H1 (cell line): ENCODE data around the gene TMEM140. TPM values are rescaled to one million over a fixed set of nuclear protein-coding genes. Genes with fewer than 3 reads are reported as not detected.

Experiments
- CTCF ChIA-PET: fragments of 300-600 bp; sonication (Branson Sonifier 250); formaldehyde crosslinking; loops from one replicate; lab custom pipeline; 2021; ENCODE audit not compliant: partially characterized antibody; lab: Charles Lee
- POLR2A ChIA-PET: fragments of 300-600 bp; sonication (Branson Sonifier 250); formaldehyde crosslinking; loops from one replicate; lab custom pipeline; 2021; ENCODE audit warnings: inconsistent platforms; ENCODE audit not compliant: partially characterized antibody; lab: Charles Lee
- DNase-seq, 2 experiments: peaks; one replicate each; pipeline versions ENCODE4 v3.0.0 to v3.0.0-alpha.2; 2010 to 2022; ENCODE audit warnings: low spot score in 2 of 2, low read depth in 1 of 2, mixed read lengths in 1 of 2
- FAIRE-seq: peaks from 2 replicates; lab custom pipeline; 2011; peaks lifted over from hg19 to GRCh38; lab: Jason Lieb, UNC
- H2AFZ ChIP-seq: 2 replicates; pipeline ENCODE4 v1.8.1; 2012; ENCODE audit warnings: low read length, inconsistent platforms
- H2AK5ac ChIP-seq: 2 replicates; pipeline ENCODE4 v1.6.1; 2013; ENCODE audit warnings: low read depth, low read length
- H2BK120ac ChIP-seq: replicated peaks from 2 replicates; pipeline ENCODE3; 2013; ENCODE audit warnings: low read depth, low read length, inconsistent platforms
- H2BK12ac ChIP-seq: 2 replicates; pipeline ENCODE4 v1.6.1; 2013; ENCODE audit warnings: low read depth, low read length
- H2BK15ac ChIP-seq: 2 replicates; pipeline ENCODE4 v1.6.1; 2013; ENCODE audit warnings: low read length
- H2BK20ac ChIP-seq: 2 replicates; pipeline ENCODE4 v1.6.1; 2013; ENCODE audit warnings: low read length
- H2BK5ac ChIP-seq: 2 replicates; pipeline ENCODE4 v1.6.1; 2013; ENCODE audit warnings: low read depth, low read length
- H3K14ac ChIP-seq: 2 replicates; pipeline ENCODE4 v1.6.1; 2013; ENCODE audit warnings: inconsistent platforms; ENCODE audit not compliant: insufficient read length
- H3K18ac ChIP-seq: 2 replicates; pipeline ENCODE4 v1.6.1; 2013; ENCODE audit warnings: low read length; ENCODE audit errors: extremely low read depth
- H3K23ac ChIP-seq: 2 replicates; pipeline ENCODE4 v1.6.1; 2013; ENCODE audit warnings: inconsistent platforms; ENCODE audit not compliant: insufficient read length
- H3K23me2 ChIP-seq: 2 replicates; pipeline ENCODE4 v1.6.1; 2013; ENCODE audit warnings: low read depth, low read length
- H3K27ac ChIP-seq: 2 replicates; pipeline ENCODE4 v1.6.1; 2011; ENCODE audit warnings: low read depth, low read length, inconsistent platforms
- H3K27me3 ChIP-seq, 4 experiments: replicated peaks in 1 of 4; 1 replicate in 1 of 4; 2 replicates in 3 of 4; pipeline versions ENCODE4 v1.6.1 to v1.8.1; 2011 to 2013; ENCODE audit warnings: low read length in 3 of 4, mild to moderate bottlenecking in 3 of 4, inconsistent platforms in 2 of 4, mixed read lengths in 2 of 4, moderate library complexity in 1 of 4; ENCODE audit not compliant: control insufficient read depth in 3 of 4, insufficient read depth in 3 of 4; ENCODE audit errors: extremely low read depth in 1 of 4
- H3K36me3 ChIP-seq, 4 experiments: 2 replicates each; pipeline versions ENCODE4 v1.6.1 to v1.8.1; 2011 to 2013; ENCODE audit warnings: mild to moderate bottlenecking in 4 of 4, low read length in 3 of 4, moderate library complexity in 2 of 4, control low read depth in 1 of 4, inconsistent platforms in 1 of 4; ENCODE audit not compliant: insufficient read depth in 4 of 4, control insufficient read depth in 2 of 4
- H3K4ac ChIP-seq: replicated peaks from 2 replicates; pipeline ENCODE3; 2013; ENCODE audit warnings: low read length, low read depth, mixed read lengths, inconsistent platforms; ENCODE audit not compliant: insufficient read length
- H3K4me1 ChIP-seq, 4 experiments: replicated peaks in 1 of 4; 1 replicate in 1 of 4; 2 replicates in 3 of 4; pipeline versions ENCODE4 v1.6.1 to v1.8.1; 2011 to 2013; ENCODE audit warnings: low read length in 3 of 4, inconsistent platforms in 2 of 4, mixed read lengths in 1 of 4; ENCODE audit not compliant: insufficient read depth in 4 of 4, control insufficient read depth in 3 of 4
- H3K4me2 ChIP-seq, 2 experiments: 2 replicates each; pipeline versions ENCODE4 v1.6.1 to v1.8.1; 2011 to 2013; ENCODE audit warnings: low read depth in 2 of 2, low read length in 2 of 2, control low read depth in 1 of 2, inconsistent platforms in 1 of 2, mild to moderate bottlenecking in 1 of 2; ENCODE audit not compliant: insufficient read depth in 1 of 2
- H3K4me3 ChIP-seq, 4 experiments: fragments of 200-600, 300-600 bp in 1 of 4; sonication (generic), shearing (Covaris generic), sonication (Bioruptor Twin) in 1 of 4; 2 replicates each; pipeline versions ENCODE4 v1.5.1 to v1.8.1; 2011 to 2016; ENCODE audit warnings: low read length in 4 of 4, low read depth in 3 of 4, control low read depth in 2 of 4, inconsistent platforms in 2 of 4, mild to moderate bottlenecking in 2 of 4, mixed read lengths in 1 of 4, moderate library complexity in 1 of 4; ENCODE audit not compliant: insufficient read depth in 2 of 4; ENCODE audit errors: extremely low read depth in 1 of 4
- H3K56ac ChIP-seq: replicated peaks from 2 replicates; pipeline ENCODE3; 2013; ENCODE audit warnings: low read depth, mild to moderate bottlenecking, mixed read lengths, low read length, inconsistent platforms; ENCODE audit not compliant: insufficient read length
- H3K79me1 ChIP-seq: 2 replicates; pipeline ENCODE4 v1.6.1; 2013; ENCODE audit warnings: low read depth, low read length, control low read depth
- H3K79me2 ChIP-seq, 2 experiments: 2 replicates each; pipeline versions ENCODE4 v1.6.1 to v1.8.1; 2012 to 2013; ENCODE audit warnings: low read length in 2 of 2, mild to moderate bottlenecking in 2 of 2, inconsistent platforms in 1 of 2; ENCODE audit not compliant: insufficient read depth in 2 of 2, control insufficient read depth in 1 of 2
- H3K9ac ChIP-seq, 4 experiments: replicated peaks in 1 of 4; 1 replicate in 1 of 4; 2 replicates in 3 of 4; pipeline versions ENCODE4 v1.6.1 to v1.8.1; 2011 to 2013; ENCODE audit warnings: low read depth in 3 of 4, low read length in 3 of 4, control low read depth in 2 of 4, mild to moderate bottlenecking in 2 of 4, moderate library complexity in 2 of 4, inconsistent platforms in 1 of 4; ENCODE audit errors: extremely low read depth in 1 of 4
- H3K9me3 ChIP-seq, 2 experiments: 2 replicates each; pipeline versions ENCODE4 v1.6.1 to v1.8.1; 2012 to 2013; ENCODE audit warnings: mild to moderate bottlenecking in 2 of 2, moderate library complexity in 2 of 2, control low read depth in 1 of 2, inconsistent platforms in 1 of 2, low read depth in 1 of 2, low read length in 1 of 2, mixed read lengths in 1 of 2; ENCODE audit not compliant: insufficient read depth in 2 of 2
- H4K20me1 ChIP-seq, 2 experiments: replicated peaks in 1 of 2; 2 replicates each; pipeline versions ENCODE3 to v1.8.1; 2011 to 2013; ENCODE audit warnings: inconsistent platforms in 2 of 2, low read length in 2 of 2, mild to moderate bottlenecking in 1 of 2; ENCODE audit not compliant: insufficient read depth in 2 of 2, control insufficient read depth in 1 of 2
- H4K5ac ChIP-seq: 2 replicates; pipeline ENCODE4 v1.6.1; 2013; ENCODE audit warnings: low read length, low read depth, mixed read lengths, inconsistent platforms; ENCODE audit not compliant: insufficient read length
- H4K8ac ChIP-seq: 2 replicates; pipeline ENCODE4 v1.8.0; 2013; ENCODE audit warnings: mild to moderate bottlenecking, moderate library complexity, low read length, inconsistent platforms; ENCODE audit not compliant: insufficient read depth; ENCODE audit errors: extremely low read depth
- H4K91ac ChIP-seq: replicated peaks from 2 replicates; pipeline ENCODE3; 2013; ENCODE audit warnings: low read length, mixed read lengths, inconsistent platforms; ENCODE audit not compliant: insufficient read length
- GTF2F1 ChIP-seq: IDR thresholded peaks from 2 replicates; pipeline ENCODE4 v1.6.1; 2012; ENCODE audit warnings: low read depth, low read length, improper control_type of control experiment, borderline replicate concordance
- KDM4A ChIP-seq: IDR thresholded peaks from one replicate; pipeline ENCODE4 v1.7.1; 2012; ENCODE audit warnings: low read depth, mild to moderate bottlenecking, moderate library complexity, low read length, inconsistent platforms; ENCODE audit not compliant: severe bottlenecking
- KDM5A ChIP-seq: fragments of 200-600 bp; IDR thresholded peaks from 2 replicates; pipeline ENCODE4 v1.7.1; 2012; ENCODE audit warnings: mild to moderate bottlenecking, low read length, inconsistent platforms, mixed read lengths
- POLR2AphosphoS5 ChIP-seq: IDR thresholded peaks from 2 replicates; pipeline ENCODE4 v1.6.1; 2011; ENCODE audit warnings: low read depth, low read length
- RNF2 ChIP-seq: fragments of 200-900, 300-1000 bp; sonication (generic); IDR thresholded peaks from 2 replicates; pipeline ENCODE4 v1.7.1; 2016; ENCODE audit warnings: borderline replicate concordance, low read depth, mild to moderate bottlenecking, antibody characterized with exemption, low read length; ENCODE audit not compliant: poor library complexity, severe bottlenecking; ENCODE audit errors: missing control alignments
- SIN3A ChIP-seq, 2 experiments: IDR thresholded peaks in 1 of 2; conservative IDR thresholded peaks in 1 of 2; 2 replicates each; pipeline ENCODE4 v1.6.1; 2011 to 2012; ENCODE audit warnings: low read length in 2 of 2, improper control_type of control experiment in 1 of 2, low read depth in 1 of 2, mild to moderate bottlenecking in 1 of 2
- SIRT6 ChIP-seq: IDR thresholded peaks from one replicate; pipeline ENCODE4 v1.7.1; 2012; ENCODE audit warnings: low read length, inconsistent platforms
- SIX5 ChIP-seq: IDR thresholded peaks from 2 replicates; pipeline ENCODE4 v1.6.1; 2011; ENCODE audit warnings: mild to moderate bottlenecking, low read depth, low read length
- SP2 ChIP-seq: IDR thresholded peaks from 2 replicates; pipeline ENCODE4 v1.6.1; 2012; ENCODE audit warnings: mild to moderate bottlenecking, low read length, inconsistent platforms
- SUZ12 ChIP-seq: fragments of 200-600 bp; sonication (generic); IDR thresholded peaks from 2 replicates; pipeline ENCODE4 v1.6.1; 2012; ENCODE audit warnings: mild to moderate bottlenecking, inconsistent platforms, low read length, moderate library complexity, mixed read lengths
- TAF1 ChIP-seq: IDR thresholded peaks from 2 replicates; pipeline ENCODE4 v1.6.1; 2011; ENCODE audit warnings: mild to moderate bottlenecking, low read depth, low read length
- TBP ChIP-seq: IDR thresholded peaks from 2 replicates; pipeline ENCODE4 v1.6.1; 2011; ENCODE audit warnings: low read depth, low read length, improper control_type of control experiment
- WGBS, 2 experiments: shearing (Covaris generic) in 1 of 2; methylation state at CpG; one replicate each; pipeline versions ENCODE4 v1.1.6 to v1.1.7; 2013 to 2015; ENCODE audit warnings: low lambda C conversion rate in 2 of 2, mixed read lengths in 2 of 2, inconsistent platforms in 1 of 2, low coverage in 1 of 2, missing lambda C conversion rate in 1 of 2; ENCODE audit not compliant: insufficient replicate concordance in 2 of 2, insufficient coverage in 1 of 2, insufficient read length in 1 of 2; ENCODE audit errors: extremely low coverage in 1 of 2, missing lambda C conversion rate in 1 of 2; 5-methylcytosine and 5-hydroxymethylcytosine counted together
- polyA plus RNA-seq, 7 experiments: library from polyadenylated mRNA; depleted of rRNA in 3 of 7; stranded (reverse) in 5 of 7; unstranded in 2 of 7; fragments of >200 nt in 5 of 7; fragments of 200-250 nt in 2 of 7; gene quantifications; 1 replicate in 5 of 7; 2 replicates in 1 of 7; 4 replicates in 1 of 7; pipeline versions ENCODE4 v1.2.1 to v1.2.3, GENCODE V29; 2011 to 2013; ENCODE audit warnings: missing spikeins in 2 of 7, mixed read lengths in 2 of 7
- total RNA-seq: library from RNA; stranded (reverse); fragmentation: NEBNext Ultra II Directional; extraction: Animal tissue kit (Norgen Biotek cat#: 25700); gene quantifications from 2 replicates; pipeline ENCODE4 v1.2.1, GENCODE V29; 2021
- TF ChIP-seq, protein P1 (sequence below): IDR thresholded peaks from 2 replicates; pipeline ENCODE4 v1.6.1; 2011; ENCODE audit warnings: low read length, improper control_type of control experiment

Gene TMEM140
- total and polyA plus RNA-seq, 2 of the 8 experiments (the other 6 are each of a cell fraction or from before 2014, with no cell fraction given) = not detected

- Histone ChIP-seq H3K79me1 (no peaks in the 10 kb centered on the region), H3K4ac (no peak overlapping the region), H2BK12ac (no peak overlapping the region), H3K27ac (no peak overlapping the region), H2BK20ac (no peak overlapping the region), H3K9ac (no peak overlapping the region), H3K79me2 (no peaks in the 10 kb centered on the region), H2AFZ (no peak overlapping the region), H3K4me3 (no peak overlapping the region), H2BK5ac (no peak overlapping the region), H4K5ac (no peak overlapping the region), H2BK120ac (no peak overlapping the region), H3K4me2 (no peak overlapping the region), H3K23ac (no peak overlapping the region), H3K36me3 (peaks cover 0 to 13% (median 1%) of the 10 kb centered on the region in 4 experiments; a peak in 4 of 8 replicates), H2AK5ac (no peak overlapping the region), H3K23me2 (no peaks in the 10 kb centered on the region), H2BK15ac (no peak overlapping the region), H3K4me1 (peaks cover 0 to 3% (median 2%) of the 10 kb centered on the region in 4 experiments; a peak in 3 of 7 replicates), H3K14ac (no peak overlapping the region), H4K91ac (no peak overlapping the region), H3K18ac (no peak overlapping the region), H3K9me3 (peaks cover 22 to 35% of the 10 kb centered on the region in 2 experiments), H3K56ac (no peak overlapping the region), H4K8ac (no peak overlapping the region), H4K20me1 (no peaks in the 10 kb centered on the region), H3K27me3 (no peaks in the 10 kb centered on the region)
- FAIRE-seq = no peak
- TF ChIP-seq SIRT6 (no peak), POLR2AphosphoS5 (no peak), SIN3A (conservative IDR thresholded peaks at IDR 0.05 in 1 of 2, IDR thresholded peaks at IDR 0.05 in 1 of 2; ENCODE audit: low read depth in 1 of 2, low read length in 2 of 2) (no peak), SP2 (no peak), KDM4A (no peak), KDM5A (no peak), GTF2F1 (no peak), SIX5 (no peak), RNF2 (no peak), SUZ12 (no peak), TBP (no peak), TAF1 (no peak)
- TF ChIP-seq, protein P1, sequence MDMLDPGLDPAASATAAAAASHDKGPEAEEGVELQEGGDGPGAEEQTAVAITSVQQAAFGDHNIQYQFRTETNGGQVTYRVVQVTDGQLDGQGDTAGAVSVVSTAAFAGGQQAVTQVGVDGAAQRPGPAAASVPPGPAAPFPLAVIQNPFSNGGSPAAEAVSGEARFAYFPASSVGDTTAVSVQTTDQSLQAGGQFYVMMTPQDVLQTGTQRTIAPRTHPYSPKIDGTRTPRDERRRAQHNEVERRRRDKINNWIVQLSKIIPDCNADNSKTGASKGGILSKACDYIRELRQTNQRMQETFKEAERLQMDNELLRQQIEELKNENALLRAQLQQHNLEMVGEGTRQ = no peak
- WGBS, 2 experiments = 96% methylated on average over 5 of the region's 5 CpGs; no CpG with 5 or more reads in 1 of the 2 experiments
- ChIA-PET POLR2A (interaction anchor here (2.2 to 4.3 kb wide), 2 partner anchors 9 to 16 kb away, joined by 7 to 20 read pairs; partner anchors contain the start of gene CYREN), CTCF (interaction anchor here (0.8 to 2.1 kb wide), 4 partner anchors 9 to 193 kb away, joined by 3 to 5 read pairs (median 4); partner anchors contain the start of genes AGBL3 and STRA8)
- DNase-seq = no peak
Observed at GRCh38 chr7:135180122-135180521, 32.2 kb downstream of the TMEM140 start.
